Measurements from ENCODE around the gene TMEM41B. TPM values are rescaled to one million over a fixed set of nuclear protein-coding genes. Genes with fewer than 3 reads are reported as not detected.
"Not testable (repeated sequence)": the region's sequence is repeated elsewhere in the genome, so short reads cannot be mapped to it uniquely, and the experiment has no call there.

TMEM41B gene
- total and polyA plus RNA-seq, 2 experiments from 2014 or later: 35.3 to 47.7 TPM

DNA sequence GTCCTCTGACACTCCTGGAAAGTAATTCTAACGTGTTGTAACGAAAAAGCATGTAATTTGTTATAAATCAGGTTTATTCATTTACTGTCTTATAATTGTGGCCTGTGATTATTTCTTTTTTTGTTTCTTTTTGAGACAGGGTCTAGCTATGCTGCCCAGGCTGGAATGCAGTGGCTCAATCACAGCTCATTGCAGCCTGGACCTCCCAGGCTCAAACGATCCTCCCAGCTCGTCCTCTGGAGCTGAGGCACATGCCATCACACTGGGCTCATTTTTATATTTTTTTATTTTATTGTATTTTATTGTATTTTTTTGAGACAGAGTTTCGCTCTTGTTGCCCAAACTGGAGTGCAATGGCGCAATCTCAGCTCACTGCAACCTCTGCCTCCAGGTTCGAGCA lies 65.1 kb downstream of the TMEM41B start:
- peaks cover 18% of the 10 kb centered on the region; the same call in 1 of the 2 replicates for H4K20me1 ChIP-seq (ENCODE audit: insufficient read depth)
- no peak overlapping the region for H3K27ac ChIP-seq
- H3K9ac ChIP-seq: no peak overlapping the region
- in situ Hi-C loops (cut with MboI): no loop called here
- H3K4me3 ChIP-seq: no peak overlapping the region
- TF ChIP-seq EZH2 (IDR thresholded peaks at IDR 0.05; ENCODE audit: insufficient read depth, poor library complexity, severe bottlenecking) (no peak), EZH2phosphoT487 (IDR thresholded peaks at IDR 0.05; ENCODE audit: insufficient read depth, low read depth) (no peak)
- H3K4me1 ChIP-seq (ENCODE audit: insufficient read depth): peaks cover 10% of the 10 kb centered on the region
- H3K27me3 ChIP-seq (replicated peaks; ENCODE audit: insufficient read depth): no peaks in the 10 kb centered on the region
- H3K9me2 ChIP-seq (ENCODE audit: insufficient read depth): no peaks in the 10 kb centered on the region
- DNase-seq: no peak
- no peaks in the 10 kb centered on the region for H3K36me3 ChIP-seq (ENCODE audit: low read depth)
- H3F3A ChIP-seq (ENCODE audit: insufficient read depth): 0 out of 2 replicates have a peak, but pooled peaks cover under 1% of the 10 kb centered on the region
- no peak overlapping the region for H3K4me2 ChIP-seq (ENCODE audit: unreplicated experiment)
- H2AFZ ChIP-seq: no peak overlapping the region
- H3K79me2 ChIP-seq (ENCODE audit: insufficient read depth): peaks cover 100% of the 10 kb centered on the region
- 93 to 95% methylated on average over 7 of the region's 7 CpGs for WGBS, 2 experiments (ENCODE audit: low coverage in 1 of 2, low lambda C conversion rate in 2 of 2, missing lambda C conversion rate in 2 of 2)
- no peaks in the 10 kb centered on the region for H3K9me3 ChIP-seq (ENCODE audit: low read depth)

DNA sequence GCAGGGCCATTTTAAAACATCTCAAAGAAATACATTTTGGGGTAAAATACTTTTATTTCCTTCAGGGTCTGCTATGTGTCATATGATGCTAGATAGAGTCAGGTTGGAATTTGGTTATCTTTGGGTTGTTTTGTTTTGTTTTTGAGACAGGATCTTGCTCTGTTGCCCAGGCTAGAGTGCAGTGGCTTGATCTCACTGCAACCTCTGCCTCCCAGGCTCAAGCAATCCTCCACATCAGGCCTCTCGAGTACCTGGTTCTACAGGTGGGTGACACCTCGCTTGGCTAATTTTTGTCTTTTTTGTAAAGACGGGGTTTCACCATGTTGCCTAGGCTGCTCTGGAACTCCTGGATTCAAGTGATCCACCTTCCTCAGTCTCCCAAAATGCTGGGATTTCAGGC lies 66.5 kb downstream of the TMEM41B start:
- Histone ChIP-seq H3K4me3 (no peak overlapping the region), H3K9ac (no peak overlapping the region), H3K9me3 (ENCODE audit: low read depth) (no peaks in the 10 kb centered on the region), H4K20me1 (ENCODE audit: insufficient read depth) (peaks cover 18% of the 10 kb centered on the region; the same call in 1 of the 2 replicates), H3F3A (ENCODE audit: insufficient read depth) (no peaks in the 10 kb centered on the region), H3K36me3 (ENCODE audit: low read depth) (no peaks in the 10 kb centered on the region), H3K79me2 (ENCODE audit: insufficient read depth) (peaks cover 100% of the 10 kb centered on the region), H3K4me1 (ENCODE audit: insufficient read depth) (peaks cover 4% of the 10 kb centered on the region), H3K27me3 (replicated peaks; ENCODE audit: insufficient read depth) (no peaks in the 10 kb centered on the region), H2AFZ (no peak overlapping the region), H3K4me2 (ENCODE audit: unreplicated experiment) (no peak overlapping the region), H3K27ac (no peak overlapping the region), H3K9me2 (ENCODE audit: insufficient read depth) (no peaks in the 10 kb centered on the region)
- TF ChIP-seq EZH2 (IDR thresholded peaks at IDR 0.05; ENCODE audit: insufficient read depth, poor library complexity, severe bottlenecking) (no peak), EZH2phosphoT487 (IDR thresholded peaks at IDR 0.05; ENCODE audit: insufficient read depth, low read depth) (no peak)
- 92 to 100% methylated on average over 3 of the region's 3 CpGs for WGBS, 2 experiments (ENCODE audit: low coverage in 1 of 2, low lambda C conversion rate in 2 of 2, missing lambda C conversion rate in 2 of 2)
- no peak for DNase-seq
- in situ Hi-C loops (cut with MboI): no loop called here

DNA sequence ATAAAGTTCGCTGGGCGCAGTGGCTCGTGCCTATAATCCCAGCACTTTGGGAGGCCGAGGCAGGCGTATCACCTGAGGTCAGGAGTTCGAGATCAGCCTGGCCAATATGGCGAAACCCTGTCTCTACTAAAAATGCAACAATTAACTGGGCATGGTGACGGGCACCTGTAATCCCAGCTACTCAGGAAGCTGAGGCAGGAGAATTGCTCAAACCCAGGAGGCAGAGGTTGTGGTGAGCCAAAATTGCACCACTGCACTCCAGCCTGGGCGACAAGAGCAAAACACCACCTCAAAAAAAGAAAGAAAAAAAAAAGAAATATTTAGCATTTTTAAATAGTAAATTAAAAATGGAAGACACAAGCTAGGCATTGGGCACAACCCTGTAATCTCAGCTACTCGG lies 78.2 kb downstream of the TMEM41B start:
- peaks cover 21% of the 10 kb centered on the region; the same call in 1 of the 2 replicates for H4K20me1 ChIP-seq (ENCODE audit: insufficient read depth)
- DNase-seq; in situ Hi-C loops (cut with MboI); H3K27me3 ChIP-seq (replicated peaks; ENCODE audit: insufficient read depth); H3K4me3 ChIP-seq; H3K9ac ChIP-seq; H3K27ac ChIP-seq; H3K36me3 ChIP-seq (ENCODE audit: low read depth); H2AFZ ChIP-seq; H3K4me2 ChIP-seq (ENCODE audit: unreplicated experiment); H3F3A ChIP-seq (ENCODE audit: insufficient read depth); H3K9me3 ChIP-seq (ENCODE audit: low read depth); H3K9me2 ChIP-seq (ENCODE audit: insufficient read depth): not testable (repeated sequence)
- peaks cover 12% of the 10 kb centered on the region for H3K4me1 ChIP-seq (ENCODE audit: insufficient read depth)
- H3K79me2 ChIP-seq (ENCODE audit: insufficient read depth): peaks cover 100% of the 10 kb centered on the region
- 91 to 96% methylated on average over 10 of the region's 10 CpGs for WGBS, 2 experiments (ENCODE audit: low coverage in 1 of 2, low lambda C conversion rate in 2 of 2, missing lambda C conversion rate in 2 of 2)

DNA sequence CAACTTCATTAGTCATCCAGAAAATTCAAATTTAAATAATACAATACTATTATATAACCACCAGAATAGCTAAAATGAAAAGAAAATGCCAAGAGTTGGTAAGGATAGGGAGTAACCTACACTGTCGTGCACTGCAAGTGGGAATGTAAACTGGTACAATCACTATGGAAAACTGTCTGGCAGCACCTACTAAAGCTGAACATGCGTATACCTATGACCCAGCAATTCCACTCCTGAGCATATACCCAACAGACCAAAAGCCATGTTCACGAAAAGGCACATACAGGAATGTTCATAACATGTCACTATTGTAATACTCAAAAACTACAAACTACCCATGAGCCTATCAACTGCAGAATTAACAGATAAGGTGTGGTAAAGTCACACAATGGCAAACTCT lies 81.9 kb downstream of the TMEM41B start:
- no peak for TF ChIP-seq EZH2phosphoT487 (IDR thresholded peaks at IDR 0.05; ENCODE audit: insufficient read depth, low read depth)
- TF ChIP-seq EZH2 (IDR thresholded peaks at IDR 0.05; ENCODE audit: insufficient read depth, poor library complexity, severe bottlenecking): no peak
- no peak overlapping the region for H3K4me3 ChIP-seq
- peaks cover 5% of the 10 kb centered on the region; the same call in 1 of the 2 replicates for H3F3A ChIP-seq (ENCODE audit: insufficient read depth)
- no peak overlapping the region for H3K27ac ChIP-seq
- H3K9me3 ChIP-seq (ENCODE audit: low read depth): no peaks in the 10 kb centered on the region
- no peak for DNase-seq
- H2AFZ ChIP-seq: no peak overlapping the region
- in situ Hi-C loops (cut with MboI): no loop called here
- no peaks in the 10 kb centered on the region for H3K9me2 ChIP-seq (ENCODE audit: insufficient read depth)
- 67 to 81% methylated on average over 3 of the region's 3 CpGs for WGBS, 2 experiments (ENCODE audit: low coverage in 1 of 2, low lambda C conversion rate in 2 of 2, missing lambda C conversion rate in 2 of 2)
- peaks cover 21% of the 10 kb centered on the region for H3K4me1 ChIP-seq (ENCODE audit: insufficient read depth)
- H3K27me3 ChIP-seq (replicated peaks; ENCODE audit: insufficient read depth): no peaks in the 10 kb centered on the region
- H3K9ac ChIP-seq: no peak overlapping the region
- no peaks in the 10 kb centered on the region for H3K36me3 ChIP-seq (ENCODE audit: low read depth)
- no peak overlapping the region for H3K4me2 ChIP-seq (ENCODE audit: unreplicated experiment)
- peaks cover 100% of the 10 kb centered on the region for H3K79me2 ChIP-seq (ENCODE audit: insufficient read depth)
- peaks cover 30% of the 10 kb centered on the region; the same call in 1 of the 2 replicates for H4K20me1 ChIP-seq (ENCODE audit: insufficient read depth)

DNA sequence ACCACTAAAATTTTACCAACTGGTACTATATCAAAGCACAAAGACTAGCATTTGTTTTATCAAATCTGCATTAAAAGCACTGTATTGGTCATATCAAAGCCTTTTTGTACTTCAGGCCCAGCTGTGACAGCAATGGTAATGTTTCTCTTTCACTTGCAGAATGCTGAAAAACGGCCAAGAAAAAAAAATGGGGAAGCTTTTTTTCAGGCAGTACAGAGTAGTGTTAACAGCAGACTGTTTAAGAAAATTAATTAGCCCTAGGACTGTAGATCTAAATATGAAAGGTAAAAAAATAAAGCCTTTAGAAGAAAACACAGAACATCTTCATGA lies 82.6 kb downstream of the TMEM41B start:
- no peak for TF ChIP-seq EZH2phosphoT487 (IDR thresholded peaks at IDR 0.05; ENCODE audit: insufficient read depth, low read depth)
- TF ChIP-seq EZH2 (IDR thresholded peaks at IDR 0.05; ENCODE audit: insufficient read depth, poor library complexity, severe bottlenecking): no peak
- in situ Hi-C loops (cut with MboI): no loop called here
- peaks cover 5% of the 10 kb centered on the region; the same call in 1 of the 2 replicates for H3F3A ChIP-seq (ENCODE audit: insufficient read depth)
- peaks cover 100% of the 10 kb centered on the region for H3K79me2 ChIP-seq (ENCODE audit: insufficient read depth)
- H3K9me2 ChIP-seq (ENCODE audit: insufficient read depth): no peaks in the 10 kb centered on the region
- H2AFZ ChIP-seq: no peak overlapping the region
- H3K4me2 ChIP-seq (ENCODE audit: unreplicated experiment): peak overlapping the region; percentile 65
- H3K9ac ChIP-seq: peak overlapping the region; percentile 34
- no peaks in the 10 kb centered on the region for H3K9me3 ChIP-seq (ENCODE audit: low read depth)
- no peaks in the 10 kb centered on the region for H3K27me3 ChIP-seq (replicated peaks; ENCODE audit: insufficient read depth)
- DNase-seq: peak; percentile 60
- peak overlapping the region; percentile 34 for H3K27ac ChIP-seq
- H4K20me1 ChIP-seq (ENCODE audit: insufficient read depth): peaks cover 34% of the 10 kb centered on the region; the same call in 1 of the 2 replicates
- H3K4me1 ChIP-seq (ENCODE audit: insufficient read depth): peaks cover 24% of the 10 kb centered on the region
- H3K4me3 ChIP-seq: peak overlapping the region; percentile 36
- 0 to 5% methylated on average over 1 of the region's 1 CpG for WGBS, 2 experiments (ENCODE audit: low coverage in 1 of 2, low lambda C conversion rate in 2 of 2, missing lambda C conversion rate in 2 of 2)
- H3K36me3 ChIP-seq (ENCODE audit: low read depth): no peaks in the 10 kb centered on the region

Small RNAs within 50 kb of the gene (small RNA-seq; reads per million reads assigned to genes)
- not detected for gene RF00017 (ENCODE audit: low read depth, low replicate concordance)

Other genes with a start within 250 kb of the TMEM41B start
- 3.5 and 10.7 TPM in 2 replicates for gene SCUBE2, start 223.0 kb downstream of the TMEM41B start, total RNA-seq (2014; rRNA removed; shearing (Covaris generic))
- gene SCUBE2, start 223.0 kb downstream of the TMEM41B start, polyA plus RNA-seq (2016; fragmentation: Nextera tagmentation; extraction: Ambion mirVana): 0.67 and 1.3 TPM in 2 replicates
- gene DENND5A, start 49.2 kb downstream of the TMEM41B start, total RNA-seq (2014; rRNA removed; shearing (Covaris generic)): 113 and 127 TPM in 2 replicates
- gene DENND5A, start 49.2 kb downstream of the TMEM41B start, polyA plus RNA-seq (2016; fragmentation: Nextera tagmentation; extraction: Ambion mirVana): 24.9 and 28.4 TPM in 2 replicates
- gene IPO7, start 70.1 kb upstream of the TMEM41B start, total RNA-seq (2014; rRNA removed; shearing (Covaris generic)): 101 and 111 TPM in 2 replicates
- 8.7 TPM in 2 replicates for gene IPO7, start 70.1 kb upstream of the TMEM41B start, polyA plus RNA-seq (2016; fragmentation: Nextera tagmentation; extraction: Ambion mirVana)
- 5.3 and 20.5 TPM in 2 replicates for gene ZNF143, start 146.4 kb upstream of the TMEM41B start, total RNA-seq (2014; rRNA removed; shearing (Covaris generic))
- gene ZNF143, start 146.4 kb upstream of the TMEM41B start, polyA plus RNA-seq (2016; fragmentation: Nextera tagmentation; extraction: Ambion mirVana): 13.6 and 16.7 TPM in 2 replicates